Tibial nerve (tissue), 4 donors: ENCODE results near the gene BUB1B. TPM values are rescaled to one million over a fixed set of nuclear protein-coding genes. Genes with fewer than 3 reads are reported as not detected.
"Not testable (repeated sequence)": the region's sequence is repeated elsewhere in the genome, so short reads cannot be mapped to it uniquely, and the experiment has no call there.

ENCODE experiments used
- DNase-seq, 2 donors: peaks; one replicate each; pipeline ENCODE4 v3.0.0-alpha.2; 2019; ENCODE audit warnings: low spot score in 2 of 2
- H3K27ac ChIP-seq, 4 donors: fragments of 200-600 bp; sonication (generic) in 3 of 4; one replicate each; pipeline ENCODE4 v1.5.1; 2017 to 2019; ENCODE audit warnings: mild to moderate bottlenecking in 1 of 4
- H3K27me3 ChIP-seq, 2 donors: fragments of 200-600 bp; sonication (generic) in 1 of 2; one replicate each; pipeline versions ENCODE4 v1.5.1 to v1.6.0; 2017 to 2019
- H3K36me3 ChIP-seq, 3 donors: fragments of 200-600 bp; sonication (generic); one replicate each; pipeline ENCODE4 v1.5.1; 2018 to 2019
- H3K4me1 ChIP-seq, 4 donors: fragments of 200-600 bp; sonication (generic) in 3 of 4; one replicate each; pipeline ENCODE4 v1.5.1; 2017 to 2019
- H3K4me3 ChIP-seq, 4 donors: fragments of 200-600 bp; sonication (generic) in 3 of 4; one replicate each; pipeline ENCODE4 v1.5.1; 2017 to 2019; ENCODE audit warnings: mild to moderate bottlenecking in 1 of 4, moderate library complexity in 1 of 4
- H3K9me3 ChIP-seq, 4 donors: fragments of 200-600 bp; sonication (generic) in 3 of 4; one replicate each; pipeline ENCODE4 v1.5.1; 2017 to 2019
- EP300 ChIP-seq, 2 donors: sonication (generic); formaldehyde crosslinking; IDR thresholded peaks; one replicate each; pipeline ENCODE4 v1.6.1; 2017; ENCODE audit warnings: antibody characterized with exemption in 2 of 2, mild to moderate bottlenecking in 1 of 2
- POLR2A ChIP-seq, 2 donors: fragments of 450-650 bp; IDR thresholded peaks; one replicate each; pipeline ENCODE4 v1.6.1; 2017; ENCODE audit warnings: antibody characterized with exemption in 2 of 2, mild to moderate bottlenecking in 2 of 2, moderate library complexity in 2 of 2
- WGBS, 2 donors: methylation state at CpG; one replicate each; pipeline ENCODE4 v1.1.5; 2018; 5-methylcytosine and 5-hydroxymethylcytosine counted together
- total RNA-seq, 4 donors: library from RNA; depleted of rRNA; stranded (reverse); fragments of >200 nt; gene quantifications; one replicate each; pipeline ENCODE4 v1.1.0, GENCODE V29; 2016
- TF ChIP-seq, protein P1 (sequence below), 5 experiments: fragments of 200-600 bp in 3 of 5; fragments of 450-650 bp in 2 of 5; sonication (generic) in 3 of 5; IDR thresholded peaks; one replicate each; pipeline ENCODE4 v1.5.1; 2016 to 2019; ENCODE audit warnings: antibody characterized with exemption in 5 of 5, mild to moderate bottlenecking in 3 of 5, moderate library complexity in 2 of 5

BUB1B gene
- total RNA-seq, 4 donors from 2014 or later, result 0.22 to 6.9 (median 3.9) TPM; not detected in 1

DNA sequence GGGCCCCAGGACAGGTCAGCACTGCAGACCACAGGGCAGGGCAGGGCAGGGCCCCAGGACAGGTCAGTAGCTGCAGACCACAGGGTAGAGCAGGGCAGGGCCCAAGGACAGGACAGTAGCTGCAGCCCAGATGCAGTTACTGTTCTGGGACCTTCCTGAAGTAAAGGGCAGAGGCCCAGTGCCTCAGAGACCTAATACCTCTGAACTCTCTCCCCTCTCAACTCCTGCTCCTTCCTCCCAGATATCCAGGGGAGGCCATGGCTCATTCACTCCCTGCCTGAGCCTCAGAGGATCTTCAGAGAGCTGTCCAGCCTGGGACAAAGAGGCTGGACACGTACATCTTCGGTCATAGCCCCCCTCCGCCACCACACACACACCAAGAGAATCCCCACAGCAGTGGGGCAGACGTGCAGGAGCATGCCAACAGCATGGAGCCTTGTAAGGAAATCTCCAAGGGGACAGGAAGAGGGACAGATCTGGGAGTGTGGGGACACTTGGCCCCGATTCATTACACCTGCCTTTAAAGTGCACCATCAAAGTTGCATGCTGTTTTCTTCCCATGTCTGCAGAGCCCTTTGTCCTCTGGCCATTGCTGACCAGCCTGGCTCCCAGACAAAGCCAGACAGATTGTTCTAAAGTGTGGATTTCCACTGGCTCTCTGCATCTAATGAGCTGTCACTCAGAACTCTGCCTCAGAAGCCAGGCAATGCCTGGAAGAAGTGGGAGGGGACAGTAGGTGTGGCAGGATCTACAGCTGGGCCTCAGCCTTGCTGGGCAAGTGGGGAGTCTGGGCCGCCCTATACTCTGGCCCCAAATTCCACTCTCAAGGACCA lies 24.2 kb upstream of the BUB1B start:
- Histone ChIP-seq H3K4me1 (no peaks in the 10 kb centered on the region), H3K4me3 (no peak overlapping the region), H3K36me3 (no peaks in the 10 kb centered on the region), H3K27ac (no peak overlapping the region), H3K9me3 (no peaks in the 10 kb centered on the region), H3K27me3 (no peaks in the 10 kb centered on the region)
- DNase-seq, result no peak
- TF ChIP-seq, protein P1, sequence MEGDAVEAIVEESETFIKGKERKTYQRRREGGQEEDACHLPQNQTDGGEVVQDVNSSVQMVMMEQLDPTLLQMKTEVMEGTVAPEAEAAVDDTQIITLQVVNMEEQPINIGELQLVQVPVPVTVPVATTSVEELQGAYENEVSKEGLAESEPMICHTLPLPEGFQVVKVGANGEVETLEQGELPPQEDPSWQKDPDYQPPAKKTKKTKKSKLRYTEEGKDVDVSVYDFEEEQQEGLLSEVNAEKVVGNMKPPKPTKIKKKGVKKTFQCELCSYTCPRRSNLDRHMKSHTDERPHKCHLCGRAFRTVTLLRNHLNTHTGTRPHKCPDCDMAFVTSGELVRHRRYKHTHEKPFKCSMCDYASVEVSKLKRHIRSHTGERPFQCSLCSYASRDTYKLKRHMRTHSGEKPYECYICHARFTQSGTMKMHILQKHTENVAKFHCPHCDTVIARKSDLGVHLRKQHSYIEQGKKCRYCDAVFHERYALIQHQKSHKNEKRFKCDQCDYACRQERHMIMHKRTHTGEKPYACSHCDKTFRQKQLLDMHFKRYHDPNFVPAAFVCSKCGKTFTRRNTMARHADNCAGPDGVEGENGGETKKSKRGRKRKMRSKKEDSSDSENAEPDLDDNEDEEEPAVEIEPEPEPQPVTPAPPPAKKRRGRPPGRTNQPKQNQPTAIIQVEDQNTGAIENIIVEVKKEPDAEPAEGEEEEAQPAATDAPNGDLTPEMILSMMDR (IDR thresholded peaks at IDR 0.05), result no peak
- no peak for TF ChIP-seq POLR2A (IDR thresholded peaks at IDR 0.05)
- no peak for TF ChIP-seq EP300 (IDR thresholded peaks at IDR 0.05)
- 82 to 88% methylated on average over 6 of the region's 6 CpGs for WGBS, 2 donors

DNA sequence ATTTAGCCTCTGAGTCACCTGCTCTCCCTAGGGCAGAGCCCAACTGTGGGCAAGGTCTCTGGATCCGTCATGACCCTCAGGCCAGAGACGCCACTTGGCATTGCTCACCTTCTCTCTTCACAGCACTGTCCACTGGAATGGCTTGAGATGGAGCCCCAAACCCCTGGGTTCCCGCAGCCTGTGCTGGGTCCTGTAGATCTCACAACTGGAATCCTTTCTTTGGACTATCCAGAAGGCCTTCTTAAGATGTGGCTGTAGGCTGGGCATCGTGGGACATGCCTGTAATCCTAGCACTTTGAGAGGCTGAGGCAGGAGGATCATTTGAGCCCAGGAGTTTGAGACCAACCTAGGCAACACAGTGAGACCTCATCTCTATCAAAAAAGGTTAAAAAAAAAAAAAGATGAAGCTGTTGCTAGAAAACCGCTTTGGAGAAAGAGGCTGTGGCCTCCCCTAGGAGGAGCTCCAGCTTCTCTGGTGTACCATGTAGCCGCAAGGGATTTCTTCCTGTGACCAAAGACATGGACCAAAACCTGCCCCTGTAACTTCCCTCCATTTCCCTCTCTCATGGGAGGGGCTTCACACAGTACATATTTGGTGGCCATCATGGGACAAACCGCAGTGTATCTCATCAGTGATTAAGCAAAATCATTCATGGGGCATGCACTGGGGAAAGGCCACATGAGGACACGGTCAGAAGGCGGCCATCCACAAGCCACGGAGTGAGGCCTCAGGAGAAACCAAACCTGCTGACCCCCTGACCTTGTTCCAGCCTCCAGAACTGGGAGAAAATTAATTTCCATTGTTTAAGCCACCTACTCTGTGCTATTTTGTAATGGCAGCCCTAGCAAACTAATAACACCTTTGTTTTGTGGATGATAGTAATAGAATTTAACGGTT lies 23.3 kb upstream of the BUB1B start:
- Histone ChIP-seq H3K27ac (no peak overlapping the region), H3K36me3 (no peaks in the 10 kb centered on the region), H3K4me1 (no peaks in the 10 kb centered on the region), H3K4me3 (no peak overlapping the region), H3K9me3 (no peaks in the 10 kb centered on the region), H3K27me3 (no peaks in the 10 kb centered on the region)
- 87 to 92% methylated on average over 11 of the region's 11 CpGs for WGBS, 2 donors
- TF ChIP-seq, protein P1 (IDR thresholded peaks at IDR 0.05), result no peak
- TF ChIP-seq EP300 (IDR thresholded peaks at IDR 0.05), result no peak
- no peak for TF ChIP-seq POLR2A (IDR thresholded peaks at IDR 0.05)
- no peak for DNase-seq

DNA sequence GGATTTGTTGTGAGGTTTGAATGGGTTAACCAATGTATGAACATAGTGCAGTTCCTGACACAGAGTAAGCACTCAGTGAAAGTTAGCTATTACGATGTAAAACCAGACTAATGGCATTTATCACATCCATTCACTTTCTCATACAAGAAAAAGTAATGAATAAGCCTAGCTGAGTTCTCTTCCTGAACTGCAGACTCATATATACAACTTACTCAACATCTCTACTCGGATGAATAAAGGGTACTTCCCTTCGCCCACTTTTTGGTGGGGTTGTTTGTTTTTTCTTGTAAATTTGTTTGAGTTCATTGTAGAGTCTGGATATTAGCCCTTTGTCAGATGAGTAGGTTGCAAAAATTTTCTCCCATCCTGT lies 22.7 kb upstream of the BUB1B start:
- not testable (repeated sequence) for H3K27me3 ChIP-seq, H3K4me3 ChIP-seq, H3K36me3 ChIP-seq, H3K27ac ChIP-seq, DNase-seq, H3K9me3 ChIP-seq, H3K4me1 ChIP-seq
- 59 to 73% methylated on average over 3 of the region's 3 CpGs for WGBS, 2 donors

DNA sequence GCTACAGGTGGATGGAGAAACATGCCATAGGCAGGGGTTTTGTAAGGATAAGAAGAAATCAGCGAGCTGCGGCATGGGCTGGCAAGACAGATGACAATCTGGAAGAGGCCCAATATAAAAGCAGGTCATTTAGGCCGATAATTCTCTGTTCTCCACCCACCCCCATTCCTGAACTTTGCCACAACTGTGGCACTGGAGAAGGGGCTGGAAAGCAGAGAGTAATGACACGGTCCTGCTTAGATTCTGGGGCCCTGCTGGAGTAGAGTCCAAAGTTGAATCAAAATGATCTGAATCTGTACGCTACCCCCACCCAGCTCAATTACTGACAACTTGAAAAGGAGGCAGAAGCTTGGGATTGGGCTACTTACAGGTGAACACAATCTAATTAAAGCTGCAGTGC lies 18.4 kb upstream of the BUB1B start:
- WGBS, 2 donors, result 79 to 82% methylated on average over 5 of the region's 5 CpGs
- H3K4me1 ChIP-seq, result no peaks in the 10 kb centered on the region
- no peaks in the 10 kb centered on the region for H3K9me3 ChIP-seq
- TF ChIP-seq POLR2A (IDR thresholded peaks at IDR 0.05) (no peak), EP300 (IDR thresholded peaks at IDR 0.05) (no peak)
- TF ChIP-seq, protein P1 (IDR thresholded peaks at IDR 0.05), result no peak
- no peak overlapping the region for H3K27ac ChIP-seq
- no peak for DNase-seq
- H3K27me3 ChIP-seq, result no peaks in the 10 kb centered on the region
- no peaks in the 10 kb centered on the region for H3K36me3 ChIP-seq
- no peak overlapping the region for H3K4me3 ChIP-seq

DNA sequence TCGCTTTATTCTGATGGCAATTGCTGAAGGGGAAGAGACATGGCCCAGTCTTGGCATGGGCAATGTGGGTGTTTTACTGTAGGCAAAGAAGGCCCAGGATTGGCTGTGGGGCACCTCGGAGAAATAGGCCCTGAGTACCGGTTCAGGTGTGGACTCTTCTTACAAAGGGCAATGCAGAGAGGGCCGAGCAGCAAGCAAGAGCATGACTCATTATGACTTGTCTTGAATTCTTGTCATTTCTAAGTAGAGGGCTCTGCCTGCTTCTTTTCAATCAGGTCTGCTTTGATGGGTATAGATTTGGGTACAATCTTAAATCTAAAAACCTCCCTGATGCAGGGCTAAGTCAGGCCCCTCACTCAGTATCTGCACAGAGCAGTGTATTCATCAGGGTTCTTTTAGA lies 14.8 kb upstream of the BUB1B start:
- Histone ChIP-seq H3K27me3 (no peaks in the 10 kb centered on the region), H3K9me3 (no peaks in the 10 kb centered on the region), H3K36me3 (no peaks in the 10 kb centered on the region), H3K27ac (no peak overlapping the region), H3K4me1 (no peaks in the 10 kb centered on the region), H3K4me3 (no peak overlapping the region)
- no peak for TF ChIP-seq POLR2A (IDR thresholded peaks at IDR 0.05)
- TF ChIP-seq, protein P1 (IDR thresholded peaks at IDR 0.05), result no peak
- no peak for TF ChIP-seq EP300 (IDR thresholded peaks at IDR 0.05)
- no peak for DNase-seq
- 83 to 91% methylated on average over 4 of the region's 4 CpGs for WGBS, 2 donors
